Esophagus muscularis mucosa (tissue), 3 donors: ENCODE measurements around the gene ZNF804A.

Experiments used
- CTCF ChIP-seq, 3 experiments: fragments of 200-600 bp in 2 of 3; fragments of 450-650 bp in 1 of 3; sonication (generic) in 2 of 3; IDR thresholded peaks; one replicate each; pipeline ENCODE4 v1.5.1; 2017 to 2019; ENCODE audit warnings: antibody characterized with exemption in 3 of 3, mild to moderate bottlenecking in 2 of 3, moderate library complexity in 1 of 3
- POLR2AphosphoS5 ChIP-seq, 2 donors: sonication (generic); formaldehyde crosslinking; IDR thresholded peaks; one replicate each; pipeline ENCODE4 v1.6.1; 2017; ENCODE audit warnings: antibody characterized with exemption in 2 of 2

DNA sequence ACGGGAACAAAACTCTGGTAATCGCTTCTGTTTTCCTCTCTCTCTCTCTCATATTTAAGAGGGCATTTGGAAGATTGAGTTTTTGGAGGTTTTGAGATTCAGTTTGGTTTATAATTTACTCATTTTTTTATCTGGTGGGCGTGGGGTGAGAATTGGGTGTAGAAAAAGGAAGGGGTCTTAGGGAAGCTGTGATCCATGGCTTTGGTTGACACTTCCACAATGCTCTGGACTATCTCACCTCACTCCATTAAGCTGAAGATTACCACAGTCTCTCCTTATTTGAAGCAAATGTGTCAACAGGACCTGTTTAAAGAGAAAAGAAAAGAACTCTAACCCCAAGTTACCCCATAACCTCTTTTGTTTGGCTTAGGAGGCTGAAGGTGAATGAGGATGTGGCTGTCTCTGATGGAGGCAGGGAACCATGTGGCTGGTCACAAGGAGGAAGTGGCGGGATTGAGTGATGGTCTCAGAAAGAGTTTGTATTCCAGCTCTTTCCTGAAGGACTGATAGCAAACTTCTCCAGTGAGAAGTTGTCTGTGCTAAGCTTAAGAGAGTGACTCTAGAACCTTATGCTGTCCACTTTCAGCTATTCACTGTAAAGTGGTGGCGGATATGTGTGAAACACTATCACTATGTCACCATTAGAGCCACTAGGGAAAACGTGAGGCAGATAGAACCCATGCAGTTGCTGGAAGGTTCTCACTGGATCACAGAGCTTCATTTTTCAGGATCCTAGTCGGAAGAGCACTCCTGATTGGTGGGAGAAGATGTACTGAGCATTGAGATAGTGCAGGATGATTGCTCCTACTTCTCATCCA is 934 bp downstream of the ZNF804A start:
- no peak for TF ChIP-seq CTCF (IDR thresholded peaks at IDR 0.05)
- no peak for TF ChIP-seq POLR2AphosphoS5 (IDR thresholded peaks at IDR 0.05)
